Measurements from ENCODE around the gene KRT32. TPM values are rescaled to one million over a fixed set of nuclear protein-coding genes. Genes with fewer than 3 reads are reported as not detected.
"Not testable (repeated sequence)": the region's sequence is repeated elsewhere in the genome, so short reads cannot be mapped to it uniquely, and the experiment has no call there.

KRT32 gene
- total RNA-seq, 1 donor from 2014 or later, result not detected

DNA sequence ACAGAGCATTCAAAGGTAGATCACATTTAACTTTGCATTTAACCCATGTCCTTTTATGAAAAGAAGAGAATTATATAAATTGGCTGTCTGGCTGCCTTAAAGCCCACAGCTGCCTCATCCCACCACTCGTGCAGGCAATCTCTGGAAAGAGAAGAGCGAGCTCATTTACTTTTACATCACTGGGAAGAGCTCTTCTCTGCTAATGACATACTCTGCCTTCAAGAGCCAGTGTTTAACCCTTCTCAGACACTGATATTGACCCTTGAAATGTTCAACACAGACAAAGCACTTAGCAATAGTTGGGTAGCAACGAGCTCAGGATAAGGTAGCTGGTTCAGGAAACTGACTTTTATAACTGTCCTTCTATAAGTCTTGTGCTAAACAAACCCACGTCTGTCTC, 33.2 kb downstream of the KRT32 start:
- no peaks in the 10 kb centered on the region for H3K9me3 Mint-ChIP-seq
- H2AFZ ChIP-seq (replicated peaks), result no peak overlapping the region
- H3K4me1 ChIP-seq, result peaks cover under 1% of the 10 kb centered on the region
- no peaks in the 10 kb centered on the region for H3F3A ChIP-seq (ENCODE audit: low read depth)
- no peak overlapping the region for H3K27ac Mint-ChIP-seq
- H3K27me3 ChIP-seq, result no peaks in the 10 kb centered on the region
- no peaks in the 10 kb centered on the region for H3K79me2 ChIP-seq (ENCODE audit: low read depth)
- H3K4me1 Mint-ChIP-seq, result peaks cover 3% of the 10 kb centered on the region
- no peaks in the 10 kb centered on the region for H3K36me3 Mint-ChIP-seq
- H3K9ac ChIP-seq, result no peak overlapping the region
- H3K4me3 ChIP-seq, result no peak overlapping the region
- no peak overlapping the region for H3K4me2 ChIP-seq
- H3K27ac ChIP-seq, result no peak overlapping the region
- no peak for DNase-seq (ENCODE audit: low spot score)
- no peaks in the 10 kb centered on the region for H4K20me1 ChIP-seq (ENCODE audit: low read depth)
- no peak overlapping the region for H3K4me3 Mint-ChIP-seq
- H3K36me3 ChIP-seq, result no peaks in the 10 kb centered on the region
- no peaks in the 10 kb centered on the region for H3K9me3 ChIP-seq (ENCODE audit: low read depth)
- H3K27me3 Mint-ChIP-seq (ENCODE audit: insufficient read depth, low read depth), result peaks cover 3% of the 10 kb centered on the region
- TF ChIP-seq EZH2phosphoT487 (IDR thresholded peaks at IDR 0.05) (no peak), EZH2 (IDR thresholded peaks at IDR 0.05) (no peak), CTCF (IDR thresholded peaks at IDR 0.05) (no peak)

DNA sequence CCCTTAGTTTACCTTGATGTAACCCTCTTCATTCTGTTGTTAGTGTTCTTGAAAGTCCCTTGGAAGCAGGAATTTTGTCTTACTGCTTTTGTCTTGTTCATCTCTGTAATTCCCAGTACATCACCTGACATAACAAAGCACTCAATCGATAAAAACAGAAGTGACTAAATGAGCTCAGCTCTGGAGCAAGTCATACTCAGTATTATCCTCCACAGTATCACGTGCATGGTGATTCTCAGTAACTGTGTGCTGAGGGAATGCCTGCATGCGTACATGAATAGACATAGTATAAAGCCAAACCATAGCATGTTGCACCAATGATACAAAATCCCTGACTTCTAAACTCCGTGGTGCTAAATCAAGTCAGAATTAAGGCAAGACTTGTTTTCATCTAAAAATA, 33.6 kb downstream of the KRT32 start:
- Mint-ChIP-seq H3K27ac (no peak overlapping the region), H3K36me3 (no peaks in the 10 kb centered on the region), H3K27me3 (ENCODE audit: insufficient read depth, low read depth) (peaks cover 3% of the 10 kb centered on the region), H3K4me1 (peaks cover 7% of the 10 kb centered on the region), H3K9me3 (no peaks in the 10 kb centered on the region), H3K4me3 (no peak overlapping the region)
- Histone ChIP-seq H3K4me3 (no peak overlapping the region), H3K27ac (no peak overlapping the region), H3K4me1 (peaks cover 4% of the 10 kb centered on the region), H3K79me2 (ENCODE audit: low read depth) (no peaks in the 10 kb centered on the region), H3K9me3 (ENCODE audit: low read depth) (no peaks in the 10 kb centered on the region), H4K20me1 (ENCODE audit: low read depth) (no peaks in the 10 kb centered on the region), H3F3A (ENCODE audit: low read depth) (no peaks in the 10 kb centered on the region), H3K36me3 (no peaks in the 10 kb centered on the region), H3K4me2 (no peak overlapping the region), H3K9ac (no peak overlapping the region), H3K27me3 (no peaks in the 10 kb centered on the region), H2AFZ (replicated peaks) (no peak overlapping the region)
- DNase-seq (ENCODE audit: low spot score), result no peak
- no peak for TF ChIP-seq EZH2phosphoT487 (IDR thresholded peaks at IDR 0.05)
- TF ChIP-seq CTCF (IDR thresholded peaks at IDR 0.05), result no peak
- no peak for TF ChIP-seq EZH2 (IDR thresholded peaks at IDR 0.05)

GRCh38 chr17:41430376-41430775, 36.8 kb downstream of the KRT32 start:
- not testable (repeated sequence) for H2AFZ ChIP-seq (replicated peaks); H3K27ac Mint-ChIP-seq; H3K9me3 Mint-ChIP-seq; H3K4me3 ChIP-seq; H3K4me2 ChIP-seq; H4K20me1 ChIP-seq (ENCODE audit: low read depth); H3K79me2 ChIP-seq (ENCODE audit: low read depth); H3K27ac ChIP-seq; H3K4me1 ChIP-seq; H3K4me3 Mint-ChIP-seq; DNase-seq (ENCODE audit: low spot score); H3K36me3 ChIP-seq; H3K27me3 Mint-ChIP-seq (ENCODE audit: insufficient read depth, low read depth); H3F3A ChIP-seq (ENCODE audit: low read depth); H3K9me3 ChIP-seq (ENCODE audit: low read depth); H3K9ac ChIP-seq; H3K27me3 ChIP-seq; H3K36me3 Mint-ChIP-seq
- H3K4me1 Mint-ChIP-seq, result peaks cover 10% of the 10 kb centered on the region

DNA sequence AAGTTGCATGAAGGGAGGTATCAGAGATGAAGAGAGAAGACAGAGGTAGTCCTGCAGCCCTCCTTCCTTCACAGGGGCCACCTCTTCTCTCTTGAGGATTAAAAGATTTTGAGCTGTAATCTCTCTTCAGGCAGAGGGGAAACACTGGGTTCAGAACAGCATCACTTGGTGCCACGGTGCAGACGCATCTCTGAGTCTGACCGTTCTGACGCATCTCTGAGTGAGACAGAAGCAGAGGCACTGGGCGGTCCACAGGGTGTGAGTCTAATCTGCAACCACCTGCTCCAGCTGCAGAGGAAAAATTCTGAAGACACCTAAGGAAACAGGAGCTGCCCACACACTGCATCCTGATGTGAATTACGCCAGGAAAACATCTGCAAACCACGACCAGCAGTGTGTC, 37.5 kb downstream of the KRT32 start:
- Mint-ChIP-seq H3K36me3 (no peaks in the 10 kb centered on the region), H3K27ac (no peak overlapping the region), H3K4me3 (no peak overlapping the region), H3K27me3 (ENCODE audit: insufficient read depth, low read depth) (peaks cover 3% of the 10 kb centered on the region), H3K4me1 (peaks cover 10% of the 10 kb centered on the region), H3K9me3 (no peaks in the 10 kb centered on the region)
- H4K20me1 ChIP-seq (ENCODE audit: low read depth), result no peaks in the 10 kb centered on the region
- H3F3A ChIP-seq (ENCODE audit: low read depth), result no peaks in the 10 kb centered on the region
- no peak for DNase-seq (ENCODE audit: low spot score)
- peaks cover 4% of the 10 kb centered on the region for H3K4me1 ChIP-seq
- H3K4me3 ChIP-seq, result no peak overlapping the region
- no peaks in the 10 kb centered on the region for H3K79me2 ChIP-seq (ENCODE audit: low read depth)
- H3K27ac ChIP-seq, result no peak overlapping the region
- no peak overlapping the region for H2AFZ ChIP-seq (replicated peaks)
- no peaks in the 10 kb centered on the region for H3K9me3 ChIP-seq (ENCODE audit: low read depth)
- no peak overlapping the region for H3K9ac ChIP-seq
- no peak overlapping the region for H3K4me2 ChIP-seq
- TF ChIP-seq EZH2phosphoT487 (IDR thresholded peaks at IDR 0.05), result no peak
- no peaks in the 10 kb centered on the region for H3K27me3 ChIP-seq
- H3K36me3 ChIP-seq, result no peaks in the 10 kb centered on the region
